ENCODE results near the gene UBASH3A.

GRCh38 chr21:42357307-42357706 lies 46.4 kb upstream of the UBASH3A start:
- TF ChIP-seq POLR2A (IDR thresholded peaks at IDR 0.05; ENCODE audit: low read length) (no peak), CTCF (IDR thresholded peaks at IDR 0.05) (no peak), HOXB5 (CRISPR knock-in tag; IDR thresholded peaks at IDR 0.05) (no peak), RNF2 (IDR thresholded peaks at IDR 0.05; ENCODE audit: borderline replicate concordance, low read depth) (no peak), MAX (IDR thresholded peaks at IDR 0.05) (no peak), RCOR1 (IDR thresholded peaks at IDR 0.05; ENCODE audit: low read depth, low read length) (no peak), POLR2AphosphoS2 (conservative IDR thresholded peaks at IDR 0.05; ENCODE audit: low read length) (no peak), ESRRA (IDR thresholded peaks at IDR 0.05; ENCODE audit: borderline replicate concordance, low read length) (no peak)

All from A549 (cell line).